PC-3 (cell line): ENCODE data around the gene SPTLC2. TPM values are rescaled to one million over a fixed set of nuclear protein-coding genes. Genes with fewer than 3 reads are reported as not detected.
A peak's percentile ranks its signal among the peaks of the same experiment; 100 is the strongest.

Source experiments
- ATAC-seq: fragments of 200-7000 bp; cut with Tn5 transposase; 2 replicates; pipeline ENCODE4 v1.9.1; 2020; ENCODE audit warnings: mild to moderate bottlenecking, moderate library complexity
- BruUV-seq: library from RNA; stranded (reverse); fragments of 400-500 nt; replicated peaks from 2 replicates; lab custom pipeline; 2021; lab: Mats Ljungman, UMichigan
- CTCF ChIA-PET: fragments of 300-600 bp; sonication (Branson Sonifier 250); formaldehyde crosslinking; loops from one replicate; lab custom pipeline; 2022; ENCODE audit warnings: antibody characterized with exemption; lab: Charles Lee
- POLR2A ChIA-PET: fragments of 300-600 bp; sonication (Branson Sonifier 250); formaldehyde crosslinking; loops from one replicate; lab custom pipeline; 2022; ENCODE audit warnings: antibody characterized with exemption; ENCODE audit not compliant: unreplicated experiment; lab: Charles Lee
- DNase-seq: peaks from one replicate; pipeline ENCODE4 v3.0.0-alpha.2; 2015
- H2AFZ ChIP-seq: fragments of 300-600 bp; sonication (generic); 2 replicates; pipeline ENCODE4 v1.6.0; 2016; ENCODE audit warnings: antibody characterized with exemption, low read length
- H3F3A ChIP-seq: fragments of 300-600 bp; sonication (generic); one replicate; pipeline ENCODE4 v1.6.0; 2017; ENCODE audit warnings: antibody characterized with exemption, low read length, control low read depth, mild to moderate bottlenecking; ENCODE audit not compliant: unreplicated experiment
- H3K27ac ChIP-seq: fragments of 300-600 bp; sonication (generic); 2 replicates; pipeline ENCODE4 v1.5.1; 2016; ENCODE audit warnings: mild to moderate bottlenecking, low read length
- H3K27me3 ChIP-seq: fragments of 300-600 bp; sonication (generic); 2 replicates; pipeline ENCODE4 v1.6.1; 2016; ENCODE audit warnings: low read length, mixed read lengths
- H3K36me3 ChIP-seq: fragments of 300-600 bp; sonication (generic); 2 replicates; pipeline ENCODE4 v1.6.1; 2016; ENCODE audit warnings: low read depth, mixed run types, low read length, mixed read lengths
- H3K4me1 ChIP-seq: fragments of 300-600 bp; sonication (generic); 2 replicates; pipeline ENCODE4 v1.5.1; 2016; ENCODE audit warnings: low read length; ENCODE audit not compliant: insufficient read depth
- H3K4me2 ChIP-seq: fragments of 300-600 bp; sonication (generic); 2 replicates; pipeline ENCODE4 v1.6.0; 2016; ENCODE audit warnings: low read length
- H3K4me3 ChIP-seq: fragments of 300-600 bp; sonication (generic); 2 replicates; pipeline ENCODE4 v1.5.1; 2016; ENCODE audit warnings: mild to moderate bottlenecking, low read length, mixed read lengths
- H3K79me2 ChIP-seq: fragments of 300-600 bp; sonication (generic); 2 replicates; pipeline ENCODE4 v1.6.1; 2017; ENCODE audit warnings: low read length, mixed read lengths
- H3K9ac ChIP-seq: fragments of 300-600 bp; sonication (generic); 2 replicates; pipeline ENCODE4 v1.6.0; 2016; ENCODE audit warnings: mild to moderate bottlenecking, low read length
- H3K9me2 ChIP-seq: fragments of 300-600 bp; sonication (generic); replicated peaks from 2 replicates; pipeline ENCODE4 v1.6.1; 2016; ENCODE audit warnings: mixed run types, low read length, mixed read lengths
- H3K9me3 ChIP-seq: fragments of 300-600 bp; sonication (generic); 2 replicates; pipeline ENCODE4 v1.6.1; 2016; ENCODE audit warnings: low read length, mixed read lengths
- H4K20me1 ChIP-seq: fragments of 300-600 bp; sonication (generic); 2 replicates; pipeline ENCODE4 v1.6.1; 2016; ENCODE audit warnings: low read length, mixed read lengths
- CTCF ChIP-seq: fragments of 300-600 bp; sonication (generic); conservative IDR thresholded peaks from 2 replicates; pipeline ENCODE4 v1.5.1; 2017; ENCODE audit warnings: antibody characterized with exemption, low read depth, mild to moderate bottlenecking, low read length
- EZH2 ChIP-seq: fragments of 300-600 bp; sonication (generic); IDR thresholded peaks from one replicate; pipeline ENCODE4 v1.6.1; 2017; ENCODE audit warnings: antibody characterized with exemption, mild to moderate bottlenecking, low read length; ENCODE audit not compliant: unreplicated experiment
- EZH2phosphoT487 ChIP-seq: fragments of 300-600 bp; sonication (generic); IDR thresholded peaks from 2 replicates; pipeline ENCODE4 v1.6.1; 2018; ENCODE audit warnings: mild to moderate bottlenecking, antibody characterized with exemption, low read length, borderline replicate concordance
- intact Hi-C: fragments of 100-400 bp; cut with micrococcal nuclease; formaldehyde crosslinking; loops from 2 replicates; pipeline ENCODE4 v1.9.0; 2023
- total RNA-seq: library from RNA; depleted of rRNA; stranded (reverse); fragments of >200 nt; gene quantifications from 2 replicates; pipeline ENCODE4 v1.2.3, GENCODE V29; 2014

SPTLC2 gene
- total RNA-seq, 1 experiment from 2014 or later: 27.6 TPM

GRCh38 chr14:77612011-77612620 lies 4.3 kb downstream of the SPTLC2 start:
- no peak overlapping the region for H3K27ac ChIP-seq
- peak overlapping the region; percentile 14; the same call in 1 of the 2 replicates for H3K4me3 ChIP-seq
- H3F3A ChIP-seq: no peaks in the 10 kb centered on the region
- no peaks in the 10 kb centered on the region for H3K27me3 ChIP-seq
- no peak for ATAC-seq
- TSS peak; percentile 13 for BruUV-seq
- no peaks in the 10 kb centered on the region for H3K9me2 ChIP-seq
- peaks cover 28% of the 10 kb centered on the region for H3K4me1 ChIP-seq
- DNase-seq: peak; percentile 52
- TF ChIP-seq EZH2: no peak
- no peak for TF ChIP-seq EZH2phosphoT487
- no peak for TF ChIP-seq CTCF
- ChIA-PET POLR2A (interaction anchor here (0.6 kb wide), 2 partner anchors 69 to 127 kb away, joined by 3 read pairs; no protein-coding TSS in a partner anchor), CTCF (no interaction called here)
- no peaks in the 10 kb centered on the region for H3K9me3 ChIP-seq
- H2AFZ ChIP-seq: no peak overlapping the region
- H4K20me1 ChIP-seq: peaks cover 20% of the 10 kb centered on the region
- peak overlapping the region; percentile 47 for H3K4me2 ChIP-seq
- H3K79me2 ChIP-seq: peaks cover 91% of the 10 kb centered on the region
- H3K9ac ChIP-seq: no peak overlapping the region
- intact Hi-C loops: loop anchor here (1.0 kb wide), 1 partner anchor 50 kb away; no protein-coding TSS in a partner anchor
- no peaks in the 10 kb centered on the region for H3K36me3 ChIP-seq

- no peak overlapping the region for H3K4me2 ChIP-seq
- no peaks in the 10 kb centered on the region for H3K9me2 ChIP-seq
- H3F3A ChIP-seq: no peaks in the 10 kb centered on the region
- no peak for DNase-seq
- no peaks in the 10 kb centered on the region for H3K9me3 ChIP-seq
- no peak for ATAC-seq
- H3K9ac ChIP-seq: no peak overlapping the region
- no peak overlapping the region for H3K27ac ChIP-seq
- intact Hi-C loops: no loop called here
- no peak overlapping the region for H3K4me3 ChIP-seq
- TF ChIP-seq CTCF (no peak), EZH2 (no peak), EZH2phosphoT487 (no peak)
- CTCF ChIA-PET: no interaction called here
- no peaks in the 10 kb centered on the region for H3K27me3 ChIP-seq
- no peaks in the 10 kb centered on the region for H3K36me3 ChIP-seq
- H2AFZ ChIP-seq: no peak overlapping the region
- H3K4me1 ChIP-seq: peaks cover 28% of the 10 kb centered on the region
- H4K20me1 ChIP-seq: peaks cover 18% of the 10 kb centered on the region
- H3K79me2 ChIP-seq: peaks cover 98% of the 10 kb centered on the region
- BruUV-seq: no TSS peak
- POLR2A ChIA-PET: no interaction called here
Measured at GRCh38 chr14:77610553-77610952, 5.9 kb downstream of the SPTLC2 start.

- intact Hi-C loops: no loop called here
- CTCF ChIA-PET: no interaction called here
- peaks cover 24% of the 10 kb centered on the region for H3K4me1 ChIP-seq
Measured at GRCh38 chr14:77609922-77610321, 6.5 kb downstream of the SPTLC2 start.

More at GRCh38 chr14:77609922-77610321, 6.5 kb downstream of the SPTLC2 start:
- DNase-seq (no peak), ATAC-seq (no peak)
- H3K4me3 ChIP-seq: no peak overlapping the region
- H3K27ac ChIP-seq: no peak overlapping the region
- no peaks in the 10 kb centered on the region for H3K36me3 ChIP-seq
- TF ChIP-seq CTCF (no peak), EZH2phosphoT487 (no peak), EZH2 (no peak)
- H3K9ac ChIP-seq: no peak overlapping the region
- H3K79me2 ChIP-seq: peaks cover 98% of the 10 kb centered on the region
- POLR2A ChIA-PET: no interaction called here
- no peak overlapping the region for H2AFZ ChIP-seq
- H3K9me3 ChIP-seq: no peaks in the 10 kb centered on the region
- H4K20me1 ChIP-seq: peaks cover 12% of the 10 kb centered on the region
- H3F3A ChIP-seq: no peaks in the 10 kb centered on the region
- H3K27me3 ChIP-seq: no peaks in the 10 kb centered on the region
- no peak overlapping the region for H3K4me2 ChIP-seq
- BruUV-seq: no TSS peak
- H3K9me2 ChIP-seq: no peaks in the 10 kb centered on the region
